Occipital lobe (tissue), 2 donors: ENCODE data around the gene TEN1. TPM values are rescaled to one million over a fixed set of nuclear protein-coding genes. Genes with fewer than 3 reads are reported as not detected.

ENCODE experiments used
- DNase-seq: peaks from one replicate; lab custom pipeline; 2025; lab: John Stamatoyannopoulos, UW
- total RNA-seq: library from RNA; depleted of rRNA; stranded (reverse); fragments of >200 nt; gene quantifications from one replicate; pipeline ENCODE4 v1.2.3, GENCODE V29; 2014

The TEN1 gene
- total RNA-seq, 1 donor from 2014 or later, result 7.3 TPM

GRCh38 chr17:76005263-76006149, 26.5 kb downstream of the TEN1 start:
- peak; percentile 29 for DNase-seq

DNA sequence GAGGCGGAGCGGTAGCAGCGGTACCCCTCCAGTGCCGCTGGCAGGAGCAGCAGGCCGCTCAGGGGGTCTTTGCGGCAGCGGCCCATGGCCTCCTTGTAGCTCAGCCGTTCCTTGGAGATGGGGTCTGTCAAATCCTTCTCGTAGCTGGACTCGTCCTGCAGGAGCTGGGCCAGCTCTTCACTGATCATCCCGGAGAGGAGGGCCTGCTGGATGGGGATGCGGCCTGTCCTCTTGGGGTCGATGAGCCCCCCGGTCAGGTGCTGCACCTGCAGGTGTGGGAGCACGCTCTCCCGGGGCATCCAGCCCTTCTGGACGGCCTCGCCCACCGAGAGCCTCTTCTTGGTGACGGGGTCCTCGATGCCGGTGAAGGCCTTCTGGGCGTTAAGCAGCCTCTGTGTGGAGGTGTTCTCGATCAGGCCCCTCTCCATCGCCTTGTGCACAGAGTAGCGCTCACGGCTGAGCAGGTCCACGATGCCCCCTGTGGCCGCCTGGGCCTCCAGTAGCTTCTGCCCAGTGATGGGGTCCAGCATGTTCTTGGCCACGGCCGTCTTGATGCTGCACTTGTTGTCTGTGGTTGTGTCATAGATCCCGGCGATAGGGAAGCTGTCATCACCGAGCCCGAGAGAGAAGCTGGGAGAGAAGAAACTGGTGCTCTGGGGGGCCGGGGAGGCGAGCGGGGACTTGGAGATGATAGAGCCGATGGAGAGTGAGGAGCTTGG, 28.2 kb downstream of the TEN1 start:
- DNase-seq, result no peak

DNA sequence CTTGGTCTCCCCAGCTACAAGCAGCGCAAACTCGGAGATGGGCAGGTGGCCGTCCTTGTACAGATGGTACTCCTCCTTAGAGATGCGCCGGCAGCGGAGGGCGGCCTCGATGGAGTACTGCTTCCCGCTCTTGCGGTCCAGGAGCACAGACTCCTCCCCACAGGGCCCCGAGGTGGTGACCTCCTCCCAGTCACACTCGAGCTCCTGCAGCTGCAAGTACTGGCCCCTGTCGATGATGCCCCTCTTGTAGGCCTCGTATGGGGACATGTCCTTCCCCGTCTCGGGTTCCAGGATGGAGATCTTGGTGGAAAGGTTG, 28.8 kb downstream of the TEN1 start:
- DNase-seq, result no peak

DNA sequence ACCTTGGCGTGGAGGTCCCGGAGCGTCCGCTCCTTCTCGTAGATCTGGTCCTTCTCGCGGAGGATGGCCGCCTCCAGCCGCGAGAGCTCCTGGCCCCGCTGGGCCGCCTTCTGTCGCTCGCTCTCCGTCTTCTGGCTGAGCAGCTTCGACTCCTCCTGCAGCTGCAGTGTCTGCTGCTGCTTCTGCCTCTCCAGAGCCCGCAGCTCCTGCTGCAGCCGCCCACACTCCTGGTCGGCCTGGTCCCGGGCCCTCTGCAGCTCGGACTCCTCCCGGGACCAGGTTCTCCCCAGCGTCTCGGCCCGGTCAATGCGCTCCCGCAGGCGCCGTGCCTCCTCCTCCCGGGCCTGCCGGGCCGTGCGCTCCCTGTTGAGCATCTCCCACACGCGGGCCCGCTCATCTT, 29.2 kb downstream of the TEN1 start:
- DNase-seq, result no peak

DNA sequence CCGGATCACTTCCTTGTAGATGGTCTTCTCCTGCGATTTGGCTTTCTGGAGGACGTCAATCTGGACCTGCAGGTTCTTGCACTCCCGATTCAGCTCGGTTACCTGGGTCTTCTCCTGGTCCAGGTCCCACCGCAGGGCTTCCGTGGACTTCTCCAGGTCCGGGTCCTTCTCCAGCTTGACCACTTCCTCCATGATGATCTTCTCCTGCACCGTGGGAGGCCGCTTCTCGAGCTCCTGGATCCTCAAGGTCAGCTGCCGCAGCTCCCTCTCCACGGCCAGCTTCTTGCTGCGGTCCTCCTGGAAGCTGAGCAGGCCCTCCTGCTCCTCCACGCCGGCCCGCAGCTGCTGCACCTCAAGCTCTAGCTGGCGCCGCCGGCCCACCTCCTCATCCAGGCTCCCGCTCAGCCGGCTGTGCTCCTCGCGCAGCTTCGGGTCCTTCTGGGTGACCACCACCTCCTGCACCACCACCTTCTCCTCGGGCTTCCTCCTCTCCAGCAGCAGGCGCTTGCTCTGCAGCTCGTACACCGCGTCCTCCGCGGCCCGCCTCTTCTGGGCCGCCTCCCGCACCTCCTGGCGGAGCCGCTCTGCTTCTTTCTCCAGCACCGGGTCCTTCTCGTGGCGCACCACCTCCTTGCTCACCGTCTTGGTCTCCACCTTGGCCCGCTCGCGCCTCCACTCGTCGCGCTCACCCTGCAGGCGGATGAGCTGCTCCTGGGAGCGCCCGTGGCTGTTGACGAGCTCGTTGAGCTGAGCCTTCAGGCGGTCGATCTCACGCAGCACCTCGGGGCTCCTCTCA, 29.8 kb downstream of the TEN1 start:
- DNase-seq, result no peak

DNA sequence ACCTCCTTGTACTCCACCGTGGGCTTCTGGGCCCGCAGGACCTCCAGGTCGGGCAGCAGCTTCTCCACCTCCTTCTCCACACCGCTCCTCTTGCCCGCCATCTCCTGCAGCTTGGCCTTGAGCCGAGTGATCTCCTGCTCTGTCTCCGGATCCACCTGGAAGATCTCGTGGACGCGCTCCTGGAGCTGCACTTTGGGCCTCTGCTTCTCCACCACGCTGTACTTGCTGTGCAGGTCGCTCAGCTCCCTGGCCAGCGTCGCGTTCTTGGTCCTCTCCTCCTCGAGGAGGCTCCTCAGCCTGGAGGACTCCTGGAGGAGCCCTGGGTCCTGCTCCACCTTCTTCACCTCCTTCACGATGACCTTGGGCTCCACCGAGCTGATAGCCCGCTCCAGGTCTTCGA, 30.4 kb downstream of the TEN1 start:
- no peak for DNase-seq

DNA sequence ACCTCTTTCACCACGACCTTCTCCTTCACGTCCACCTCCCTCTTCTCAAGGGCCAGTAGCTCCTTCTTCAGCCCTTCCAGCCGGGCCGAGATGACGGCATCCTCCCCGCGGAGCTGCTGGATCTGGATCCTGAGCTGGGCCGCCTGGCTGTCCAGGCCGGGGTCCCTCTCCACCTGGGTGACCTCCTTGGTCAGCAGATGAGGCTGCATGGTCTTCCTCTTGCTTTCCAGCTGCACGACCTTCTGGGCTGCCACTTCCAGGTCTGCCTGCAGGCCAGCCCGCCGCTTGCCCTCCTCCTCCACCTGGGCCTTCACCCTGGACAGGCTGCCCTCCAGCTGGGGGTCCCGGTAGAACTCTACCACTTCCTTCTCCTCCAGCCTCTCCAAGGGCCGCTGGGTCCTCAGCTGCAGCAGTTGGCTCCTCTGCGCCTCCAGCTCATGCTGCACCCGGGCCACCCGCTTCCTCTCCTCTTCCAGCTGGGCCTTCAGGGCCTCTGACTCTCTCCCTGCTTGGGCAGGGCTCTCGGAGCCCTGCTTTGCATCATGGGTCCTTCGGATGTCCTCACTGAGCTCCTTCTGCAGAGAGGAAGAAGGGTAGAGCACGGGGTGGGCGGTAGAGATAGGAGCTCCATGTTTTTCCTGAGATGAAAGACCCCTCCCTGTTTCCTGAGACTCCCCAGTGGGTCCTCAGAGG, 31.1 kb downstream of the TEN1 start:
- DNase-seq, result no peak

GRCh38 chr17:76011951-76012350, 32.9 kb downstream of the TEN1 start:
- no peak for DNase-seq

DNA sequence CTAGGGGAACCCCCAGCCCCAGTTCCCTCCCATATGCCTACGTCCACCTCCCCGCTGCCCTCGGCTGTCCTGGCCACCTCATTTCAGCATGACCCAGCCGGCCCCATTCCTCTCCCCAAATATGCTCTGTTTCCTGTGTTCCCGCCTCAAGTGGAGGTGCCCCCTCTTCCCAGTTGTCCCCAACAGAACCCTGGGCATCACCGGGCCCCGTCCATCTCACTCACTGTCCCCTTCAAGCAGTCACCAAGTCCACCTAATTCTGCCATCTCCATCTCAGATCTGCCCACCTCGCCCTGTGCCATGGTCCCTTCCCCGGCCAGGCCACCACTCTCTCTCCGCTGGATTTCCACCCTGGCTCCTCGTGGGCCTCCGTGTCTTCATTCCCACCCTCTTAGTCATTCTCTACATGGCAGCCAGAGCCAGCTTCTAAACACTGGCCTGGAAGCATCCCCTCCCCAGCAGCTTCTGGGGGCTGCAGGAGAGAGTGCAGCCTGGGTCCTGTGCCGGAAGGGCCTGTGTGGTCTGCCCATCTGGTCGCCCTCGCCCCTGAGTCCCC, 34.4 kb downstream of the TEN1 start:
- no peak for DNase-seq

GRCh38 chr17:76014100-76014924, 35.3 kb downstream of the TEN1 start:
- peak; percentile 16 for DNase-seq

- no peak for DNase-seq
These were observed 35.9 kb downstream of the TEN1 start for GRCh38 chr17:76014925-76015261.

DNA sequence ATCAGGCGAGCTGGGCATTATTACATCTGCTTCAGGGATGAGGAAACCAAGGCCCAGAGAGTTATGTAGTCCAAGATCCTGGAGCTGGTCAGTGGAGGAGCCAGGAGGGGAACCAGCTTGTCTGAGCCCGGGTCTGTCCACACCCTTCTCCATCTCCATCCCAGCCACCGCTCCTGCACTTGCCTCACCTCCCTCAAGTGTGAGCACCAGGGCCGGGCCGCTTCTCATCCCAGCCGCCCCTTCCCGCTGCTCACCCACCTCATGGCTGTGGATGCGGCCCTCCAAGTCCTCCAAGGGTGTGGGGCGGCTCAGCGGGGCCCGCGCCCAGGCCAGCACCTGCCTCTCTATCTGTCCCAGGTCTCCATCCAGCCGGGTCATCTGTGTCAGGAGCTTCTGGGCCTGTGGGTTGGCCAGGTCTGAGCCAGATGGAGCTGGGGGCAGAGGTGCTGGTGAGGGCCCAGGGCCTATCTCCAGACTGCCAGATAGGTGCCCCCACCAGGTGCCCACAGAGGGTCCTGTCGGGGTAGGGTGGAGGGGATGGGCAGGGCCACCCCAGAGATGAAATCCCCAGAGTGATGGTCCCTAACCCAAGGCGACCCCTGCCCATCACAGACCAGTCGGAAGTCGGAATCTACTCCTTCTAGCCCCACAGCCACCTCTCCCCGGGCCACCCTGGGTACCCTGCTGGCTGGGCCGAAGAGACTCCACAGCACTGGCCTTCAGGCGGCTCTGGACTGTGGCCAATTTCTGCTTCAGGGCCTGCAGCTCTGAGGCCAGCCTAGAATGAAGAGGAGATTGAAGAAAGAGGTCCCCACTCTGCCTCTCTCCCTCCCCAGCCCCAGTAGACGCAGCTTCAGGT, 38.7 kb downstream of the TEN1 start:
- no peak for DNase-seq

DNA sequence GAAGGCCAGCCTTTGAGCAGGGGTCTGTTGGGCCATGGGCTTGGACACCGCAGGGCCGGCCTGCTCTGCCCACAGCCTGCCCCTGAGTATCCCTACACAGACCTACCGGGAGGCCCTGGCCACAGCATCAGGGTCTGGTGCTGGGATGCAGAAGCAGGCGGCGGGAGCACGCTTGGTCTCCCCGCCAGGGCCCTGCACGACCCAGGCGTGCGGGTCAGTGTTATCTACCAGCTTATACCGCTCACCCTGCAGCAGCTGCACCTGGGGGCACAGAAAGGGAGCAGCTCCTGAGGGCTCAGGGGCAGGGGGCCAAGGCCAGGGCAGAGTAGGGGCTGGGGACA, 39.3 kb downstream of the TEN1 start:
- DNase-seq, result no peak

GRCh38 chr17:76018801-76019200, 39.8 kb downstream of the TEN1 start:
- no peak for DNase-seq

DNA sequence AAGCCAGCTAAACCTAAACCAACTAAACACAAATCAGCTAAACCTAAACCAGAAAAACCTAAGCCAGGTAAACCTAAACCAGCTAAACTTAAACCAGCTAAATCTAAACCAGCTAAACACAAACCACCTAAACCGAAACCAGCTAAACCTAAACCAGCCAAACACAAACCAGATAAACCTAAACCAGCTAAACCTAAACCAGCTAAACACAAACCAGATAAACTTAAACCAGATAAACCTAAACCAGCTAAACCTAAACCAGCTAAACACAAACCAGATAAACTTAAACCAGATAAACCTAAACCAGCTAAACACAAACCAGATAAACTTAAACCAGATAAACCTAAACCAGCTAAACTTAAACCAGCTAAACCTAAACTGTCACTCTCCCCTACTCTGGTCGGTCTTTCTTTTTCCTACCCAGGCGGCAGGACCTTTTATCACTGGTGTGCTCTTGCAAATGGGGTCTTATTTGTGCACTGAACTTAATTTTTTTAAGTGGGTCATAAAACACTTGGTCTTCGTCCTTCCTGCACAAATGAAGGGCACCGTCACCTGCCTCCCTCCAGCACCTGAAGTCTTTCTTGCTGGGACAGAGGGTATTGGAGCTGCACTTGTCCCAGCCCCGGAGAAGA, 40.9 kb downstream of the TEN1 start:
- DNase-seq, result no peak

- no peak for DNase-seq
These were observed 43.2 kb downstream of the TEN1 start for GRCh38 chr17:76022285-76022684.

- no peak for DNase-seq
These were observed 44.2 kb downstream of the TEN1 start for GRCh38 chr17:76022973-76023899.

DNA sequence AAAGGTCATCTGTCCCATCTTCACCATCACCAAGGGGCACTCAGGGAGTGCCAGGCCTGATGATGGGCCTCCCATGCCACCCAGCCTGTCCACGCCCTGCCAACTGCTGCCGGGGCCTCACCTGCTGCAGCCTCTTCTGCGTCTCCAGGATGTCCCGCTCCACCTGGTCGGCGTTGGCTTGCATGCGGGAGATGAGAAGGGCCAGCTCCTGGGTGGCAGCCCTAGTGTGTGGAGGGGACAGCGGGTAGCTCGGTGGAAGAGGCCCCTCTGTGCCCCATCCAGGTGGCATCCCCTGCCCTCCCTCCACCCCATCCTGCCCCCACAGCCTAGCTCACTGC, 44.8 kb downstream of the TEN1 start:
- no peak for DNase-seq
